Kasumi-1 (cell line): ENCODE measurements around the gene ID2.

ENCODE experiments used
- DNase-seq, 2 experiments: peaks; one replicate each; lab custom pipeline; 2025; lab: John Stamatoyannopoulos, UW

The ID2 gene

GRCh38 chr2:8648441-8649213, 33.2 kb upstream of the ID2 start:
- no peak for DNase-seq

GRCh38 chr2:8649718-8650117, 32.1 kb upstream of the ID2 start:
- no peak for DNase-seq

GRCh38 chr2:8650256-8650655, 31.6 kb upstream of the ID2 start:
- no peak for DNase-seq

GRCh38 chr2:8652774-8653426, 29.0 kb upstream of the ID2 start:
- DNase-seq, result no peak

- no peak for DNase-seq
Observed at GRCh38 chr2:8653485-8653884, 28.4 kb upstream of the ID2 start.

- DNase-seq, result no peak
Observed at GRCh38 chr2:8654041-8654440, 27.8 kb upstream of the ID2 start.

GRCh38 chr2:8654483-8654882, 27.4 kb upstream of the ID2 start:
- no peak for DNase-seq

GRCh38 chr2:8656160-8656641, 25.7 kb upstream of the ID2 start:
- no peak for DNase-seq

- DNase-seq, result no peak
Observed at GRCh38 chr2:8656811-8657210, 25.0 kb upstream of the ID2 start.

- DNase-seq, result no peak
Observed at GRCh38 chr2:8657423-8658062, 24.3 kb upstream of the ID2 start.

- no peak for DNase-seq
Observed at GRCh38 chr2:8658064-8658862, 23.6 kb upstream of the ID2 start.

- peak; percentile 26 to 43 for DNase-seq
Observed at GRCh38 chr2:8659092-8659734, 22.6 kb upstream of the ID2 start.

- DNase-seq, result no peak
Observed at GRCh38 chr2:8659735-8660492, 21.9 kb upstream of the ID2 start.

GRCh38 chr2:8661235-8661634, 20.6 kb upstream of the ID2 start:
- DNase-seq, result no peak

GRCh38 chr2:8661736-8662135, 20.1 kb upstream of the ID2 start:
- DNase-seq, result no peak

- DNase-seq, result no peak
Observed at GRCh38 chr2:8662239-8662879, 19.5 kb upstream of the ID2 start.

- no peak for DNase-seq
Observed at GRCh38 chr2:8663997-8664396, 17.9 kb upstream of the ID2 start.

GRCh38 chr2:8666581-8666980, 15.3 kb upstream of the ID2 start:
- DNase-seq, result no peak

GRCh38 chr2:8667896-8668512, 13.9 kb upstream of the ID2 start:
- DNase-seq, result no peak
